ENCODE data around the gene DIS3L2.

Gene DIS3L2

GRCh38 chr2:232147440-232148077, 186.0 kb downstream of the DIS3L2 start:
- Histone ChIP-seq H3K4me2 (ENCODE audit: insufficient read depth, low read length, poor library complexity, severe bottlenecking) (no peak overlapping the region), H3K27me3 (ENCODE audit: control insufficient read depth in 3 of 3, insufficient read depth in 3 of 3, low read depth in 1 of 3, low read length in 3 of 3) (no peaks in the 10 kb centered on the region)

GRCh38 chr2:232162187-232162586, 200.7 kb downstream of the DIS3L2 start:
- Histone ChIP-seq H3K27me3 (ENCODE audit: control insufficient read depth in 3 of 3, insufficient read depth in 3 of 3, low read depth in 1 of 3, low read length in 3 of 3) (no peaks in the 10 kb centered on the region), H2BK5ac (ENCODE audit: low read length) (no peak overlapping the region), H3K4me3 (ENCODE audit: low read length in 2 of 2) (no peak overlapping the region), H2AFZ (ENCODE audit: low read length) (no peak overlapping the region), H2BK12ac (ENCODE audit: low read length) (no peak overlapping the region), H3K4me1 (ENCODE audit: control insufficient read depth in 2 of 2, insufficient read depth in 1 of 2, low read depth in 1 of 2, low read length in 2 of 2) (peaks cover 0 to 2% of the 10 kb centered on the region in 2 donors), H2BK15ac (ENCODE audit: low read length) (no peak overlapping the region), H3K36me3 (replicated peaks in 1 of 2; ENCODE audit: control insufficient read depth in 2 of 2, insufficient read depth in 2 of 2, low read length in 2 of 2) (peaks cover 5 to 23% of the 10 kb centered on the region in 2 donors), H3K14ac (ENCODE audit: low read length) (no peak overlapping the region), H3K18ac (ENCODE audit: low read length) (no peak overlapping the region), H3K27ac (replicated peaks; ENCODE audit: low read length) (no peak overlapping the region), H3K79me1 (ENCODE audit: low read depth, low read length) (no peaks in the 10 kb centered on the region), H4K91ac (ENCODE audit: low read depth, low read length, poor library complexity) (no peak overlapping the region), H2AK5ac (ENCODE audit: low read depth, low read length) (no peak overlapping the region), H2BK120ac (ENCODE audit: low read depth, low read length) (no peak overlapping the region), H3K4ac (ENCODE audit: low read length) (no peak overlapping the region), H3K9me3 (replicated peaks in 1 of 2; ENCODE audit: control insufficient read depth in 2 of 2, insufficient read depth in 1 of 2, low read depth in 1 of 2, low read length in 2 of 2) (no peaks in the 10 kb centered on the region), H3K9ac (ENCODE audit: low read depth, low read length, poor library complexity) (no peak overlapping the region), H3K4me2 (ENCODE audit: insufficient read depth, low read length, poor library complexity, severe bottlenecking) (no peak overlapping the region), H3K23ac (ENCODE audit: low read depth, low read length, poor library complexity) (no peak overlapping the region), H4K8ac (ENCODE audit: low read depth, low read length) (no peak overlapping the region)
- WGBS, 2 donors (ENCODE audit: extremely low coverage in 2 of 2, insufficient read length in 2 of 2, insufficient replicate concordance in 1 of 2): no CpG with 5 or more reads among the region's 3 CpGs
- no peak for DNase-seq (ENCODE audit: low spot score)

More at GRCh38 chr2:232147440-232148077, 186.0 kb downstream of the DIS3L2 start:
- WGBS, 2 donors (ENCODE audit: extremely low coverage in 2 of 2, insufficient read length in 2 of 2, insufficient replicate concordance in 1 of 2): no CpG with 5 or more reads among the region's 2 CpGs
- Histone ChIP-seq H4K8ac (ENCODE audit: low read depth, low read length) (no peak overlapping the region), H2BK15ac (ENCODE audit: low read length) (no peak overlapping the region), H3K36me3 (replicated peaks in 1 of 2; ENCODE audit: control insufficient read depth in 2 of 2, insufficient read depth in 2 of 2, low read length in 2 of 2) (peaks cover 0 to 2% of the 10 kb centered on the region in 2 donors), H4K91ac (ENCODE audit: low read depth, low read length, poor library complexity) (no peak overlapping the region), H3K4ac (ENCODE audit: low read length) (no peak overlapping the region), H3K27ac (replicated peaks; ENCODE audit: low read length) (no peak overlapping the region), H3K23ac (ENCODE audit: low read depth, low read length, poor library complexity) (no peak overlapping the region), H2BK5ac (ENCODE audit: low read length) (no peak overlapping the region), H2BK12ac (ENCODE audit: low read length) (no peak overlapping the region), H3K4me1 (ENCODE audit: control insufficient read depth in 2 of 2, insufficient read depth in 1 of 2, low read depth in 1 of 2, low read length in 2 of 2) (no peaks in the 10 kb centered on the region), H3K9ac (ENCODE audit: low read depth, low read length, poor library complexity) (no peak overlapping the region), H2AFZ (ENCODE audit: low read length) (no peak overlapping the region), H3K14ac (ENCODE audit: low read length) (no peak overlapping the region), H3K79me1 (ENCODE audit: low read depth, low read length) (no peaks in the 10 kb centered on the region), H2AK5ac (ENCODE audit: low read depth, low read length) (no peak overlapping the region), H3K4me3 (ENCODE audit: low read length in 2 of 2) (no peak overlapping the region), H3K9me3 (replicated peaks in 1 of 2; ENCODE audit: control insufficient read depth in 2 of 2, insufficient read depth in 1 of 2, low read depth in 1 of 2, low read length in 2 of 2) (no peaks in the 10 kb centered on the region), H3K18ac (ENCODE audit: low read length) (no peak overlapping the region), H2BK120ac (ENCODE audit: low read depth, low read length) (no peak overlapping the region)
- DNase-seq (ENCODE audit: low spot score): no peak

GRCh38 chr2:232170396-232170795, 208.9 kb downstream of the DIS3L2 start:
- Histone ChIP-seq H3K9ac (ENCODE audit: low read depth, low read length, poor library complexity) (no peak overlapping the region), H2BK15ac (ENCODE audit: low read length) (no peak overlapping the region), H3K36me3 (replicated peaks in 1 of 2; ENCODE audit: control insufficient read depth in 2 of 2, insufficient read depth in 2 of 2, low read length in 2 of 2) (peaks cover 0 to 1% of the 10 kb centered on the region in 2 donors), H3K4me2 (ENCODE audit: insufficient read depth, low read length, poor library complexity, severe bottlenecking) (no peak overlapping the region), H2BK5ac (ENCODE audit: low read length) (no peak overlapping the region), H2AK5ac (ENCODE audit: low read depth, low read length) (no peak overlapping the region), H3K27me3 (ENCODE audit: control insufficient read depth in 3 of 3, insufficient read depth in 3 of 3, low read depth in 1 of 3, low read length in 3 of 3) (no peaks in the 10 kb centered on the region), H3K27ac (replicated peaks; ENCODE audit: low read length) (no peak overlapping the region), H3K9me3 (replicated peaks in 1 of 2; ENCODE audit: control insufficient read depth in 2 of 2, insufficient read depth in 1 of 2, low read depth in 1 of 2, low read length in 2 of 2) (no peaks in the 10 kb centered on the region), H3K14ac (ENCODE audit: low read length) (no peak overlapping the region), H3K4me3 (ENCODE audit: low read length in 2 of 2) (no peak overlapping the region), H4K91ac (ENCODE audit: low read depth, low read length, poor library complexity) (no peak overlapping the region), H3K79me1 (ENCODE audit: low read depth, low read length) (no peaks in the 10 kb centered on the region), H2BK120ac (ENCODE audit: low read depth, low read length) (no peak overlapping the region), H3K23ac (ENCODE audit: low read depth, low read length, poor library complexity) (no peak overlapping the region), H3K4me1 (ENCODE audit: control insufficient read depth in 2 of 2, insufficient read depth in 1 of 2, low read depth in 1 of 2, low read length in 2 of 2) (no peaks in the 10 kb centered on the region), H2AFZ (ENCODE audit: low read length) (no peak overlapping the region), H4K8ac (ENCODE audit: low read depth, low read length) (no peak overlapping the region), H2BK12ac (ENCODE audit: low read length) (no peak overlapping the region), H3K18ac (ENCODE audit: low read length) (no peak overlapping the region), H3K4ac (ENCODE audit: low read length) (no peak overlapping the region)
- no peak for DNase-seq (ENCODE audit: low spot score)
- no CpG with 5 or more reads among the region's 2 CpGs for WGBS, 2 donors (ENCODE audit: extremely low coverage in 2 of 2, insufficient read length in 2 of 2, insufficient replicate concordance in 1 of 2)

- H3K4ac ChIP-seq (ENCODE audit: low read length): no peak overlapping the region
- no peaks in the 10 kb centered on the region for H3K9me3 ChIP-seq (replicated peaks in 1 of 2; ENCODE audit: control insufficient read depth in 2 of 2, insufficient read depth in 1 of 2, low read depth in 1 of 2, low read length in 2 of 2)
- H3K14ac ChIP-seq (ENCODE audit: low read length): no peak overlapping the region
- no CpG with 5 or more reads among the region's 4 CpGs for WGBS, 2 donors (ENCODE audit: extremely low coverage in 2 of 2, insufficient read length in 2 of 2, insufficient replicate concordance in 1 of 2)
- no peak for DNase-seq (ENCODE audit: low spot score)
- no peaks in the 10 kb centered on the region for H3K79me1 ChIP-seq (ENCODE audit: low read depth, low read length)
- no peak overlapping the region for H4K91ac ChIP-seq (ENCODE audit: low read depth, low read length, poor library complexity)
- no peaks in the 10 kb centered on the region for H3K36me3 ChIP-seq (replicated peaks in 1 of 2; ENCODE audit: control insufficient read depth in 2 of 2, insufficient read depth in 2 of 2, low read length in 2 of 2)
- H3K4me3 ChIP-seq (ENCODE audit: low read length in 2 of 2): no peak overlapping the region
- no peak overlapping the region for H3K4me2 ChIP-seq (ENCODE audit: insufficient read depth, low read length, poor library complexity, severe bottlenecking)
- no peak overlapping the region for H2AK5ac ChIP-seq (ENCODE audit: low read depth, low read length)
- H3K23ac ChIP-seq (ENCODE audit: low read depth, low read length, poor library complexity): no peak overlapping the region
- no peak overlapping the region for H2AFZ ChIP-seq (ENCODE audit: low read length)
- H3K4me1 ChIP-seq (ENCODE audit: control insufficient read depth in 2 of 2, insufficient read depth in 1 of 2, low read depth in 1 of 2, low read length in 2 of 2): no peaks in the 10 kb centered on the region
- no peaks in the 10 kb centered on the region for H3K27me3 ChIP-seq (ENCODE audit: control insufficient read depth in 3 of 3, insufficient read depth in 3 of 3, low read depth in 1 of 3, low read length in 3 of 3)
- no peak overlapping the region for H3K9ac ChIP-seq (ENCODE audit: low read depth, low read length, poor library complexity)
- no peak overlapping the region for H2BK120ac ChIP-seq (ENCODE audit: low read depth, low read length)
- no peak overlapping the region for H3K18ac ChIP-seq (ENCODE audit: low read length)
- no peak overlapping the region for H2BK5ac ChIP-seq (ENCODE audit: low read length)
- H2BK15ac ChIP-seq (ENCODE audit: low read length): no peak overlapping the region
- no peak overlapping the region for H2BK12ac ChIP-seq (ENCODE audit: low read length)
- H4K8ac ChIP-seq (ENCODE audit: low read depth, low read length): no peak overlapping the region
- no peak overlapping the region for H3K27ac ChIP-seq (replicated peaks; ENCODE audit: low read length)
Observed at GRCh38 chr2:232174662-232175061, 213.1 kb downstream of the DIS3L2 start.
